ENCODE data around the gene VGLL4. TPM values are rescaled to one million over a fixed set of nuclear protein-coding genes. Genes with fewer than 3 reads are reported as not detected.

VGLL4 gene
- total RNA-seq, 1 experiment from 2014 or later = 42.1 TPM

GRCh38 chr3:11660242-11660641 lies 16.5 kb upstream of the VGLL4 start:
- Histone ChIP-seq H3K23me2 (ENCODE audit: insufficient read length, low read depth, low read length, poor library complexity, severe bottlenecking) (no peaks in the 10 kb centered on the region), H3K4me1 (ENCODE audit: insufficient read depth, low read length) (peaks cover 2% of the 10 kb centered on the region; the same call in 1 of the 2 replicates), H4K8ac (replicated peaks; ENCODE audit: insufficient read length, low read depth, low read length) (no peak overlapping the region), H3K79me2 (ENCODE audit: insufficient read depth, low read length) (no peaks in the 10 kb centered on the region; the same call in 1 of the 2 replicates), H4K91ac (ENCODE audit: insufficient read length, low read depth, low read length) (no peak overlapping the region), H3K18ac (ENCODE audit: insufficient read length, low read depth, low read length) (no peak overlapping the region), H2BK15ac (ENCODE audit: low read depth, low read length) (no peak overlapping the region), H4K20me1 (ENCODE audit: control insufficient read depth, insufficient read depth, insufficient read length) (no peaks in the 10 kb centered on the region), H2BK12ac (ENCODE audit: insufficient read length, low read depth, low read length) (no peak overlapping the region), H3K4me2 (ENCODE audit: insufficient read depth, insufficient read length, low read length) (no peak overlapping the region), H2BK20ac (ENCODE audit: low read depth, low read length, poor library complexity, severe bottlenecking) (no peak overlapping the region), H3K23ac (ENCODE audit: insufficient read length, low read depth, low read length) (no peak overlapping the region), H3T11ph (ENCODE audit: low read length) (no peak overlapping the region), H3K9me3 (ENCODE audit: control insufficient read depth, low read depth, low read length) (no peaks in the 10 kb centered on the region), H3K27ac (ENCODE audit: insufficient read length, low read depth, low read length) (no peak overlapping the region), H3K56ac (ENCODE audit: insufficient read length, low read depth, low read length) (no peak overlapping the region), H3K79me1 (ENCODE audit: insufficient read depth, low read depth, low read length, poor library complexity, severe bottlenecking) (no peaks in the 10 kb centered on the region), H2BK120ac (ENCODE audit: low read depth, low read length, poor library complexity, severe bottlenecking) (no peak overlapping the region), H4K5ac (ENCODE audit: insufficient read length, low read depth, low read length) (no peak overlapping the region), H3K4ac (ENCODE audit: low read depth, low read length) (no peak overlapping the region), H2BK5ac (ENCODE audit: insufficient read length, low read length) (no peak overlapping the region), H3K27me3 (ENCODE audit: insufficient read depth, low read length) (no peaks in the 10 kb centered on the region), H3K14ac (ENCODE audit: insufficient read depth, low read length) (no peak overlapping the region), H2AFZ (ENCODE audit: low read length) (no peak overlapping the region), H2AK5ac (ENCODE audit: insufficient read length, low read length) (no peak overlapping the region), H3K9ac (ENCODE audit: extremely low read depth, insufficient read length, low read length) (no peak overlapping the region)
- Mint-ChIP-seq H3K27me3 (ENCODE audit: low read depth) (no peaks in the 10 kb centered on the region), H3K4me1 (peaks cover 24 to 26% of the 10 kb centered on the region in 2 experiments), H3K36me3 (ENCODE audit: insufficient read depth in 1 of 3, low read depth in 3 of 3) (no peaks in the 10 kb centered on the region), H3K9me3 (peaks cover 0 to 4% of the 10 kb centered on the region in 2 experiments; a peak in 1 of 5 replicates), H3K27ac (no peak overlapping the region), H3K4me3 (no peak overlapping the region)
- no peak for DNase-seq
- no peak for TF ChIP-seq CTCF (conservative IDR thresholded peaks at IDR 0.05)
- WGBS (ENCODE audit: extremely low coverage, insufficient read length, low lambda C conversion rate) = no CpG with 5 or more reads among the region's 3 CpGs

All from H9 (cell line).